KMS-11 (cell line): ENCODE results near the gene C1QTNF9B.

Experiments
- H2AFZ ChIP-seq: fragments of 200-600 bp; sonication (generic); 2 replicates; pipeline ENCODE4 v1.6.1; 2016; ENCODE audit warnings: antibody characterized with exemption, mixed run types, low read depth
- H3K27ac ChIP-seq: fragments of 200-600 bp; sonication (generic); 2 replicates; pipeline ENCODE4 v1.6.1; 2016; ENCODE audit warnings: mild to moderate bottlenecking, mixed run types
- H3K27me3 ChIP-seq: fragments of 200-600 bp; sonication (generic); 2 replicates; pipeline ENCODE4 v1.6.1; 2017; ENCODE audit warnings: mild to moderate bottlenecking, low read depth, mixed run types, moderate library complexity; ENCODE audit not compliant: insufficient read depth
- H3K36me3 ChIP-seq: fragments of 200-600 bp; sonication (generic); 2 replicates; pipeline ENCODE4 v1.6.1; 2017; ENCODE audit warnings: mild to moderate bottlenecking, mixed run types; ENCODE audit not compliant: insufficient read depth
- H3K4me1 ChIP-seq: fragments of 200-600 bp; sonication (generic); 2 replicates; pipeline ENCODE4 v1.6.1; 2016; ENCODE audit warnings: mild to moderate bottlenecking, low read depth, mixed run types; ENCODE audit not compliant: poor library complexity, severe bottlenecking
- H3K4me2 ChIP-seq: fragments of 200-600 bp; sonication (generic); 2 replicates; pipeline ENCODE4 v1.7.0; 2016; ENCODE audit warnings: mild to moderate bottlenecking, mixed run types
- H3K4me3 ChIP-seq: fragments of 200-600 bp; sonication (generic); IDR thresholded peaks from 2 replicates; pipeline ENCODE4 v1.6.1; 2017; ENCODE audit warnings: low read depth, low read length, mixed read lengths; ENCODE audit not compliant: insufficient read depth
- H3K79me2 ChIP-seq: fragments of 200-600 bp; sonication (generic); 2 replicates; pipeline ENCODE4 v1.6.1; 2016; ENCODE audit warnings: low read depth, mixed run types; ENCODE audit not compliant: insufficient read depth
- H3K9ac ChIP-seq: fragments of 200-600 bp; sonication (generic); 2 replicates; pipeline ENCODE4 v1.6.1; 2016; ENCODE audit warnings: mild to moderate bottlenecking, mixed run types
- H4K20me1 ChIP-seq: fragments of 200-600 bp; sonication (generic); 2 replicates; pipeline ENCODE4 v1.6.1; 2016; ENCODE audit warnings: mild to moderate bottlenecking, mixed run types; ENCODE audit not compliant: insufficient read depth
- CTCF ChIP-seq: fragments of 200-600 bp; sonication (generic); conservative IDR thresholded peaks from 2 replicates; pipeline ENCODE4 v1.6.1; 2017; ENCODE audit warnings: low read depth, mild to moderate bottlenecking, antibody characterized with exemption, low read length, moderate library complexity, mixed read lengths

C1QTNF9B gene

GRCh38 chr13:23868521-23868920 is 28.8 kb downstream of the C1QTNF9B start:
- no peak overlapping the region for H3K4me2 ChIP-seq
- no peak for TF ChIP-seq CTCF

GRCh38 chr13:23867027-23867491 is 30.2 kb downstream of the C1QTNF9B start:
- Histone ChIP-seq H3K9ac (no peak overlapping the region), H3K27ac (no peak overlapping the region), H3K27me3 (no peaks in the 10 kb centered on the region), H3K4me3 (no peak overlapping the region), H3K4me2 (no peak overlapping the region), H3K79me2 (no peaks in the 10 kb centered on the region), H2AFZ (no peak overlapping the region), H3K4me1 (peaks cover 14% of the 10 kb centered on the region), H3K36me3 (no peaks in the 10 kb centered on the region), H4K20me1 (no peaks in the 10 kb centered on the region)
- no peak for TF ChIP-seq CTCF

More at GRCh38 chr13:23868521-23868920, 28.8 kb downstream of the C1QTNF9B start:
- Histone ChIP-seq H3K27ac (no peak overlapping the region), H4K20me1 (no peaks in the 10 kb centered on the region), H3K27me3 (no peaks in the 10 kb centered on the region), H3K4me3 (no peak overlapping the region), H3K79me2 (no peaks in the 10 kb centered on the region), H2AFZ (no peak overlapping the region), H3K9ac (no peak overlapping the region), H3K36me3 (no peaks in the 10 kb centered on the region), H3K4me1 (peaks cover 14% of the 10 kb centered on the region)

GRCh38 chr13:23866420-23867026 is 30.8 kb downstream of the C1QTNF9B start:
- TF ChIP-seq CTCF = no peak
- Histone ChIP-seq H3K9ac (no peak overlapping the region), H4K20me1 (no peaks in the 10 kb centered on the region), H3K27me3 (no peaks in the 10 kb centered on the region), H3K4me1 (peaks cover 13% of the 10 kb centered on the region), H3K4me3 (no peak overlapping the region), H2AFZ (no peak overlapping the region), H3K36me3 (no peaks in the 10 kb centered on the region), H3K27ac (no peak overlapping the region), H3K79me2 (no peaks in the 10 kb centered on the region), H3K4me2 (no peak overlapping the region)

GRCh38 chr13:23865906-23866305 is 31.4 kb downstream of the C1QTNF9B start:
- no peak overlapping the region for H3K27ac ChIP-seq
- no peaks in the 10 kb centered on the region for H4K20me1 ChIP-seq
- no peaks in the 10 kb centered on the region for H3K36me3 ChIP-seq
- no peak overlapping the region for H2AFZ ChIP-seq
- H3K4me2 ChIP-seq = no peak overlapping the region
- no peak overlapping the region for H3K9ac ChIP-seq
- no peak for TF ChIP-seq CTCF
- H3K79me2 ChIP-seq = no peaks in the 10 kb centered on the region
- H3K4me1 ChIP-seq = peaks cover 7% of the 10 kb centered on the region
- H3K27me3 ChIP-seq = no peaks in the 10 kb centered on the region
- H3K4me3 ChIP-seq = no peak overlapping the region
